ENCODE results near the gene TPR.

Gene TPR

GRCh38 chr1:186289943-186290545, 85.0 kb downstream of the TPR start:
- no peak for DNase-seq (ENCODE audit: low read depth)

GRCh38 chr1:186286615-186287315, 88.3 kb downstream of the TPR start:
- no peak for DNase-seq (ENCODE audit: low read depth)

- no peak for DNase-seq (ENCODE audit: low read depth)
Observed at GRCh38 chr1:186283374-186283773, 91.7 kb downstream of the TPR start.

GRCh38 chr1:186282466-186282865, 92.6 kb downstream of the TPR start:
- DNase-seq (ENCODE audit: low read depth) = no peak

- DNase-seq (ENCODE audit: low read depth) = no peak
Observed at GRCh38 chr1:186275822-186276221, 99.2 kb downstream of the TPR start.

- no peak for DNase-seq (ENCODE audit: low read depth)
Observed at GRCh38 chr1:186272486-186272885, 102.6 kb downstream of the TPR start.

GRCh38 chr1:186271032-186271431, 104.0 kb downstream of the TPR start:
- DNase-seq (ENCODE audit: low read depth) = no peak

All from HS-27A (cell line).